Measurements from ENCODE around the gene PAQR9. TPM values are rescaled to one million over a fixed set of nuclear protein-coding genes. Genes with fewer than 3 reads are reported as not detected.

The PAQR9 gene
- total RNA-seq, 1 experiment from 2014 or later, result 0.17 TPM

- H4K20me1 ChIP-seq (ENCODE audit: insufficient read depth), result no peaks in the 10 kb centered on the region
- TF ChIP-seq ZFX (IDR thresholded peaks at IDR 0.05), result no peak
- TF ChIP-seq ATF3 (IDR thresholded peaks at IDR 0.05), result no peak
- no peak for TF ChIP-seq MAX (IDR thresholded peaks at IDR 0.05)
- no peak for TF ChIP-seq SP1 (IDR thresholded peaks at IDR 0.05; ENCODE audit: low read depth)
- TF ChIP-seq CEBPB (IDR thresholded peaks at IDR 0.05; ENCODE audit: low read depth), result no peak
- no peak for TF ChIP-seq JUND (IDR thresholded peaks at IDR 0.05)
- TF ChIP-seq POLR2A (IDR thresholded peaks at IDR 0.05; ENCODE audit: borderline replicate concordance, extremely low read depth, insufficient read depth, insufficient read length), result no peak
- no peak for TF ChIP-seq CTCF (IDR thresholded peaks at IDR 0.05 in 2 of 3, conservative IDR thresholded peaks at IDR 0.05 in 1 of 3; ENCODE audit: borderline replicate concordance in 1 of 3, insufficient read depth in 1 of 3, low read depth in 2 of 3, low read length in 2 of 3)
- TF ChIP-seq EGR1 (IDR thresholded peaks at IDR 0.05; ENCODE audit: low read depth), result no peak
- no peak for TF ChIP-seq EZH2 (IDR thresholded peaks at IDR 0.05)
- TF ChIP-seq EZH2phosphoT487 (IDR thresholded peaks at IDR 0.05; ENCODE audit: borderline replicate concordance), result no peak
- TF ChIP-seq REST (IDR thresholded peaks at IDR 0.05; ENCODE audit: low read depth), result no peak
- TF ChIP-seq ELF1 (IDR thresholded peaks at IDR 0.05; ENCODE audit: borderline replicate concordance, low read depth), result no peak
- ChIA-PET CTCF (no interaction called here), POLR2A (no interaction called here), RAD21 (ENCODE audit: low non-redundant PET in 1 of 2, low total read pairs in 2 of 2, uncharacterized antibody in 2 of 2, unreplicated experiment in 2 of 2) (no interaction called here)
- H3K9ac ChIP-seq (ENCODE audit: low read length), result no peak overlapping the region
- ATAC-seq (no peak), DNase-seq (ENCODE audit: low read depth, low spot score) (no peak)
- H3K9me2 ChIP-seq (ENCODE audit: insufficient read depth), result no peaks in the 10 kb centered on the region
- peaks cover 0 to 5% of the 10 kb centered on the region in 2 experiments; a peak in 1 of 4 replicates for H3K4me1 ChIP-seq (ENCODE audit: control insufficient read depth in 1 of 2, insufficient read depth in 2 of 2, low read length in 2 of 2)
- H2AFZ ChIP-seq (ENCODE audit: low read depth, low read length, poor library complexity, severe bottlenecking), result no peak overlapping the region
- no peak overlapping the region for H3K4me3 ChIP-seq (replicated peaks in 1 of 2; ENCODE audit: low read depth in 1 of 2, low read length in 2 of 2)
- intact Hi-C loops (cut with micrococcal nuclease), result no loop called here
- no peaks in the 10 kb centered on the region for H3K36me3 ChIP-seq (ENCODE audit: control insufficient read depth in 1 of 2, insufficient read depth in 2 of 2, low read length in 2 of 2)
- BruUV-seq (replicated peaks), result no TSS peak
- no peak overlapping the region for H3K4me2 ChIP-seq (ENCODE audit: low read length)
- H3K79me2 ChIP-seq (ENCODE audit: insufficient read depth, low read length), result no peaks in the 10 kb centered on the region
- H3K27ac ChIP-seq (ENCODE audit: low read depth, low read length), result no peak overlapping the region
- H3K9me3 ChIP-seq (ENCODE audit: control insufficient read depth in 1 of 2, insufficient read depth in 1 of 2, low read depth in 1 of 2, low read length in 2 of 2), result no peaks in the 10 kb centered on the region
- no peaks in the 10 kb centered on the region for H3K27me3 ChIP-seq (ENCODE audit: insufficient read depth, low read length)
Measured at GRCh38 chr3:142943870-142944269, 19.6 kb downstream of the PAQR9 start.
